ENCODE data around the gene LEF1.

Gene LEF1

GRCh38 chr4:108109111-108109510 is 59.6 kb downstream of the LEF1 start:
- no peak for DNase-seq

- no peak for DNase-seq
These were observed 60.9 kb downstream of the LEF1 start for GRCh38 chr4:108107729-108108382.

GRCh38 chr4:108107101-108107500 is 61.6 kb downstream of the LEF1 start:
- no peak for DNase-seq

GRCh38 chr4:108106186-108106585 is 62.5 kb downstream of the LEF1 start:
- DNase-seq: no peak

- DNase-seq: no peak
These were observed 65.5 kb downstream of the LEF1 start for GRCh38 chr4:108103099-108103862.

GRCh38 chr4:108100827-108101226 is 67.9 kb downstream of the LEF1 start:
- no peak for DNase-seq

GRCh38 chr4:108099838-108100237 is 68.9 kb downstream of the LEF1 start:
- no peak for DNase-seq

- DNase-seq: no peak
These were observed 70.7 kb downstream of the LEF1 start for GRCh38 chr4:108097990-108098553.

- DNase-seq: no peak
These were observed 73.7 kb downstream of the LEF1 start for GRCh38 chr4:108094923-108095482.

- peak; percentile 34 for DNase-seq
These were observed 74.6 kb downstream of the LEF1 start for GRCh38 chr4:108094131-108094530.

- no peak for DNase-seq
These were observed 76.4 kb downstream of the LEF1 start for GRCh38 chr4:108092288-108092687.

GRCh38 chr4:108087293-108087967 is 81.3 kb downstream of the LEF1 start:
- no peak for DNase-seq

GRCh38 chr4:108081256-108081655 is 87.5 kb downstream of the LEF1 start:
- no peak for DNase-seq

GRCh38 chr4:108080747-108081146 is 88.0 kb downstream of the LEF1 start:
- no peak for DNase-seq

GRCh38 chr4:108078024-108078733 is 90.6 kb downstream of the LEF1 start:
- DNase-seq: no peak

GRCh38 chr4:108072300-108072699 is 96.4 kb downstream of the LEF1 start:
- peak; percentile 69 for DNase-seq

- DNase-seq: no peak
These were observed 98.0 kb downstream of the LEF1 start for GRCh38 chr4:108070775-108071174.

GRCh38 chr4:108068442-108068841 is 100.3 kb downstream of the LEF1 start:
- no peak for DNase-seq

GRCh38 chr4:108060686-108061321 is 107.9 kb downstream of the LEF1 start:
- DNase-seq: no peak

GRCh38 chr4:108060164-108060563 is 108.6 kb downstream of the LEF1 start:
- no peak for DNase-seq

GRCh38 chr4:108058685-108059440 is 109.9 kb downstream of the LEF1 start:
- no peak for DNase-seq

All from DMS79 treated with DMSO at 0.1 percent for 48 hours (cell line).